A549 (cell line): ENCODE data around the gene IL6R. TPM values are rescaled to one million over a fixed set of nuclear protein-coding genes. Genes with fewer than 3 reads are reported as not detected.

ENCODE experiments used
- ATAC-seq, 2 experiments: fragments of 200-7000 bp in 1 of 2; fragments of >200 bp in 1 of 2; cut with Nextera tagmentation in 1 of 2; cut with Tn5 transposase in 1 of 2; 3 replicates each; pipeline versions ENCODE4 v1.8.0 to v1.9.1; 2018 to 2020; ENCODE audit warnings: mild to moderate bottlenecking in 1 of 2, moderate library complexity in 1 of 2
- CTCF ChIA-PET: fragments of 300-600 bp; sonication (Branson Sonifier 250); formaldehyde crosslinking; extraction: SDS; loops from one replicate; lab custom pipeline; 2021; ENCODE audit warnings: antibody characterized with exemption, inconsistent platforms; lab: Yijun Ruan, JAX
- POLR2A ChIA-PET: fragments of 350-600 bp; formaldehyde crosslinking; extraction: SDS; loops from one replicate; lab custom pipeline; 2021; ENCODE audit warnings: antibody characterized with exemption, inconsistent platforms; lab: Yijun Ruan, JAX
- DNase-seq, 2 experiments: peaks; one replicate each; pipeline versions ENCODE4 v3.0.0 to v3.0.0-alpha.2; 2011 to 2016; ENCODE audit warnings: low read depth in 1 of 2, low spot score in 1 of 2
- FAIRE-seq: peaks from 2 replicates; lab custom pipeline; 2011; peaks lifted over from hg19 to GRCh38; lab: Jason Lieb, UNC
- H3K27ac ChIP-seq, 2 experiments: fragments of >200 bp; sonication (Bioruptor Twin); formaldehyde crosslinking; 3 replicates each; pipeline ENCODE4 v1.5.1; 2016 to 2017
- H3K4me1 ChIP-seq: fragments of >200 bp; sonication (Bioruptor Twin); formaldehyde crosslinking; 3 replicates; pipeline ENCODE4 v1.6.1; 2016
- H3K4me2 ChIP-seq: fragments of >200 bp; sonication (Bioruptor Twin); formaldehyde crosslinking; 3 replicates; pipeline ENCODE4 v1.6.1; 2016
- H3K4me3 ChIP-seq: fragments of >200 bp; sonication (Bioruptor Twin); formaldehyde crosslinking; 3 replicates; pipeline ENCODE4 v1.5.1; 2016
- H3K9me3 ChIP-seq: fragments of >200 bp; sonication (Bioruptor Twin); formaldehyde crosslinking; 3 replicates; pipeline ENCODE4 v1.6.1; 2016
- CEBPB ChIP-seq, 2 experiments: fragments of >200 bp in 1 of 2; sonication (Bioruptor Twin) in 1 of 2; formaldehyde crosslinking in 1 of 2; IDR thresholded peaks; 2 replicates each; pipeline ENCODE4 v1.6.1; 2012 to 2016
- CHD4 ChIP-seq: fragments of 200-600 bp; sonication (generic); IDR thresholded peaks from 2 replicates; pipeline ENCODE4 v1.6.1; 2016; ENCODE audit warnings: antibody characterized with exemption, mild to moderate bottlenecking, borderline replicate concordance
- E2F6 ChIP-seq: IDR thresholded peaks from 2 replicates; pipeline ENCODE4 v1.6.1; 2012; ENCODE audit warnings: low read depth, borderline replicate concordance
- FOSL2 ChIP-seq, 2 experiments: fragments of 450-650 bp in 1 of 2; fragments of >200 bp in 1 of 2; sonication (Bioruptor Twin) in 1 of 2; formaldehyde crosslinking; IDR thresholded peaks; 2 replicates each; pipeline versions ENCODE4 v1.5.0 to v1.6.1; 2016 to 2020; ENCODE audit warnings: mild to moderate bottlenecking in 1 of 2, moderate library complexity in 1 of 2
- HES2 ChIP-seq: fragments of >200 bp; sonication (Bioruptor Twin); formaldehyde crosslinking; IDR thresholded peaks from 2 replicates; pipeline ENCODE4 v1.6.1; 2016
- HEYL ChIP-seq: fragments of 250-450 bp; sonication (Bioruptor Pico); IDR thresholded peaks from 2 replicates; pipeline ENCODE4 v1.8.0; 2021; ENCODE audit warnings: mild to moderate bottlenecking, moderate library complexity
- JUNB ChIP-seq: fragments of >200 bp; sonication (Bioruptor Twin); formaldehyde crosslinking; IDR thresholded peaks from 2 replicates; pipeline ENCODE4 v1.6.1; 2016
- KDM1A ChIP-seq: fragments of 200-600 bp; sonication (generic); IDR thresholded peaks from 2 replicates; pipeline ENCODE4 v1.6.1; 2016; ENCODE audit warnings: low read depth, mild to moderate bottlenecking
- KDM5A ChIP-seq: fragments of 200-600 bp; sonication (generic); IDR thresholded peaks from 2 replicates; pipeline ENCODE4 v1.6.1; 2016; ENCODE audit warnings: antibody characterized with exemption, mild to moderate bottlenecking
- MAZ ChIP-seq: fragments of 150-350 bp; IDR thresholded peaks from 2 replicates; pipeline ENCODE4 v1.6.1; 2014; ENCODE audit warnings: antibody characterized with exemption, low read depth, low read length, borderline replicate concordance
- MYC ChIP-seq: IDR thresholded peaks from 2 replicates; pipeline ENCODE4 v1.6.1; 2012; ENCODE audit warnings: mild to moderate bottlenecking, inconsistent platforms, low read length, improper control_type of control experiment, borderline replicate concordance
- NR3C1 ChIP-seq: fragments of >200 bp; sonication (Bioruptor Twin); formaldehyde crosslinking; IDR thresholded peaks from 3 replicates; pipeline ENCODE4 v1.6.1; 2017
- PHF8 ChIP-seq: fragments of 200-600 bp; sonication (generic); IDR thresholded peaks from 2 replicates; pipeline ENCODE4 v1.6.1; 2016; ENCODE audit warnings: low read depth, mild to moderate bottlenecking, antibody characterized with exemption, moderate library complexity, borderline replicate concordance
- POLR2A ChIP-seq: IDR thresholded peaks from 2 replicates; pipeline ENCODE4 v1.6.1; 2012; ENCODE audit warnings: mild to moderate bottlenecking, low read length
- RCOR1 ChIP-seq: fragments of 150-350 bp; IDR thresholded peaks from 2 replicates; pipeline ENCODE4 v1.6.1; 2014; ENCODE audit warnings: antibody characterized with exemption, low read length, low read depth
- REST ChIP-seq: fragments of 200-600 bp; sonication (generic); IDR thresholded peaks from 2 replicates; pipeline ENCODE4 v1.6.1; 2016; ENCODE audit warnings: antibody characterized with exemption, mild to moderate bottlenecking, moderate library complexity
- TFCP2L1 ChIP-seq: fragments of 250-450 bp; sonication (Bioruptor Pico); IDR thresholded peaks from 2 replicates; pipeline ENCODE4 v1.5.0; 2021; ENCODE audit warnings: mild to moderate bottlenecking
- ZC3H11A ChIP-seq: fragments of 450-650 bp; IDR thresholded peaks from 2 replicates; pipeline ENCODE4 v1.6.1; 2014; ENCODE audit warnings: antibody characterized with exemption, mild to moderate bottlenecking
- ZFP36 ChIP-seq: fragments of 450-650 bp; IDR thresholded peaks from 2 replicates; pipeline ENCODE4 v1.6.1; 2014; ENCODE audit warnings: borderline replicate concordance; ENCODE audit not compliant: partially characterized antibody
- WGBS: methylation state at CpG from one replicate; pipeline ENCODE4 v1.1.6; 2017; ENCODE audit errors: missing lambda C conversion rate; 5-methylcytosine and 5-hydroxymethylcytosine counted together
- polyA plus RNA-seq, 4 experiments: library from polyadenylated mRNA; depleted of rRNA in 3 of 4; stranded (reverse); fragments of >200 nt; fragmentation: RNase III in 1 of 4; extraction: RNeasy Plus Mini Kit Qiagen cat#74134 plus additional on column Dnase treatment in 1 of 4; gene quantifications; 2 replicates in 3 of 4; 3 replicates in 1 of 4; pipeline ENCODE4 v1.2.3, GENCODE V29; 2011 to 2017

Gene IL6R
- polyA plus RNA-seq, 2 of the 4 experiments (the other 2 are of a cell fraction): 2.2 to 2.7 TPM

GRCh38 chr1:154405747-154406571 lies 816 bp downstream of the IL6R start (continued):
- TF ChIP-seq CHD4: no peak
- peak; percentile 43; the same call in 1 of the 2 replicates for TF ChIP-seq JUNB
- TF ChIP-seq KDM1A: no peak
- peak; percentile 23; the same call in 1 of the 2 replicates for TF ChIP-seq FOSL2 (IDR thresholded peaks at IDR 0.05)
- TF ChIP-seq FOSL2 (CRISPR knock-in tag; IDR thresholded peaks at IDR 0.05): peak; percentile 73
- no peak for TF ChIP-seq HEYL (CRISPR knock-in tag)

GRCh38 chr1:154406572-154406879 lies 1.4 kb downstream of the IL6R start:
- TF ChIP-seq E2F6 (no peak), HES2 (no peak), MAZ (no peak), POLR2A (no peak), MYC (no peak), KDM5A (no peak), ZC3H11A (no peak), REST (no peak)
- TF ChIP-seq, all 56 proteins: peak for 0
- no peak for DNase-seq
- Histone ChIP-seq H3K4me1 (peaks cover 31% of the 10 kb centered on the region), H3K4me2 (peak overlapping the region; percentile 97), H3K27ac (peak overlapping the region; percentile 92 to 95), H3K9me3 (no peaks in the 10 kb centered on the region), H3K4me3 (peak overlapping the region; percentile 78)
- ChIA-PET POLR2A (no interaction called here), CTCF (interaction anchor here (1.2 to 6.4 kb wide), 10 partner anchors 9 to 132 kb away, joined by 3 to 38 read pairs (median 4); partner anchors contain the start of gene ATP8B2)
- FAIRE-seq: no peak
- ATAC-seq: no peak

- CTCF ChIA-PET: interaction anchor here (0.9 to 6.4 kb wide), 11 partner anchors 8 to 657 kb away, joined by 3 to 38 read pairs (median 3); partner anchors contain the start of genes ATP8B2 and EFNA4
- peak overlapping the region; percentile 92 to 95 for H3K27ac ChIP-seq
- H3K4me1 ChIP-seq: peaks cover 31% of the 10 kb centered on the region
- POLR2A ChIA-PET: no interaction called here
- WGBS: 95% methylated on average over 3 of the region's 3 CpGs
- TF ChIP-seq CEBPB (IDR thresholded peaks at IDR 0.05) (no peak), RCOR1 (no peak), TFCP2L1 (CRISPR knock-in tag) (no peak), PHF8 (no peak), REST (no peak), NR3C1 (no peak), ZFP36 (no peak)
- TF ChIP-seq, all 56 proteins: peak for 0
- Histone ChIP-seq H3K4me3 (peak overlapping the region; percentile 78; the same call in 2 of the 3 replicates), H3K9me3 (no peaks in the 10 kb centered on the region), H3K4me2 (peak overlapping the region; percentile 97)
- DNase-seq (no peak), ATAC-seq (no peak), FAIRE-seq (no peak)
These were observed 1.7 kb downstream of the IL6R start for GRCh38 chr1:154406886-154407197.
